ENCODE measurements around the gene HUNK. TPM values are rescaled to one million over a fixed set of nuclear protein-coding genes. Genes with fewer than 3 reads are reported as not detected.

The HUNK gene
- total RNA-seq, 1 experiment from 2014 or later: not detected

DNA sequence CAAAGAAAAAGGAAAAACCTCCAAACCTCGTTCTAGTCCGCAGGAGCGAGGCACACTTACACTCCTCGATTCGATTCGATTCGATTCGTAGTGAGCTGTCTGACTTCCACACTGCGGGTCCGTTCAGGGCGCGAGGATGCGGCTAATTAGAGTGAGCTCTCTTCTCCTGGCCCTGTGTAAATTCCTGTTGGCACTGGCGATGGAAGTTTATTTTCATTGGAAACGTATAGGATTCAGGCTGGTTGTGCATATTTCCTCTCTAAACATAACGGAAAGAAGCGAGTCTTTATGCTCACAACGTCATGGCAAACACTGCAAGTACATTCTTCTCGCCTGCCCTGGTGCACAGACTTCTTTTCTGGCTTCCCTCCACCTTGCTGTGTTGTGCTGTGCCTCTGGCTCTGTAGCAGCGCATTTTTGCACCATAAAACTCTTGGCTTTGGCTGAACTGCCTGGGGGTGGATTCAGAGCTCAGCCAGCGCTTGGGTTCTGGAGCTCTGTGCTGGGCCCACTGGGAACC lies 2.7 kb downstream of the HUNK start:
- Mint-ChIP-seq H3K4me1 (ENCODE audit: insufficient read depth, unreplicated experiment) (no peaks in the 10 kb centered on the region), H3K27me3 (ENCODE audit: insufficient read depth, unreplicated experiment) (peaks cover 75% of the 10 kb centered on the region), H3K36me3 (ENCODE audit: insufficient read depth, unreplicated experiment) (no peaks in the 10 kb centered on the region), H3K9me3 (ENCODE audit: unreplicated experiment) (no peaks in the 10 kb centered on the region), H3K27ac (ENCODE audit: low read depth, unreplicated experiment) (no peak overlapping the region), H3K4me3 (ENCODE audit: unreplicated experiment) (no peak overlapping the region)
- DNase-seq (ENCODE audit: unreplicated experiment): no peak
- CTCF ChIA-PET: no interaction called here
- POLR2A ChIA-PET: no interaction called here
- intact Hi-C loops (cut with micrococcal nuclease): no loop called here
- BruUV-seq (replicated peaks): no TSS peak
- TF ChIP-seq, protein P1, sequence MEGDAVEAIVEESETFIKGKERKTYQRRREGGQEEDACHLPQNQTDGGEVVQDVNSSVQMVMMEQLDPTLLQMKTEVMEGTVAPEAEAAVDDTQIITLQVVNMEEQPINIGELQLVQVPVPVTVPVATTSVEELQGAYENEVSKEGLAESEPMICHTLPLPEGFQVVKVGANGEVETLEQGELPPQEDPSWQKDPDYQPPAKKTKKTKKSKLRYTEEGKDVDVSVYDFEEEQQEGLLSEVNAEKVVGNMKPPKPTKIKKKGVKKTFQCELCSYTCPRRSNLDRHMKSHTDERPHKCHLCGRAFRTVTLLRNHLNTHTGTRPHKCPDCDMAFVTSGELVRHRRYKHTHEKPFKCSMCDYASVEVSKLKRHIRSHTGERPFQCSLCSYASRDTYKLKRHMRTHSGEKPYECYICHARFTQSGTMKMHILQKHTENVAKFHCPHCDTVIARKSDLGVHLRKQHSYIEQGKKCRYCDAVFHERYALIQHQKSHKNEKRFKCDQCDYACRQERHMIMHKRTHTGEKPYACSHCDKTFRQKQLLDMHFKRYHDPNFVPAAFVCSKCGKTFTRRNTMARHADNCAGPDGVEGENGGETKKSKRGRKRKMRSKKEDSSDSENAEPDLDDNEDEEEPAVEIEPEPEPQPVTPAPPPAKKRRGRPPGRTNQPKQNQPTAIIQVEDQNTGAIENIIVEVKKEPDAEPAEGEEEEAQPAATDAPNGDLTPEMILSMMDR (IDR thresholded peaks at IDR 0.05; ENCODE audit: unreplicated experiment): no peak

DNA sequence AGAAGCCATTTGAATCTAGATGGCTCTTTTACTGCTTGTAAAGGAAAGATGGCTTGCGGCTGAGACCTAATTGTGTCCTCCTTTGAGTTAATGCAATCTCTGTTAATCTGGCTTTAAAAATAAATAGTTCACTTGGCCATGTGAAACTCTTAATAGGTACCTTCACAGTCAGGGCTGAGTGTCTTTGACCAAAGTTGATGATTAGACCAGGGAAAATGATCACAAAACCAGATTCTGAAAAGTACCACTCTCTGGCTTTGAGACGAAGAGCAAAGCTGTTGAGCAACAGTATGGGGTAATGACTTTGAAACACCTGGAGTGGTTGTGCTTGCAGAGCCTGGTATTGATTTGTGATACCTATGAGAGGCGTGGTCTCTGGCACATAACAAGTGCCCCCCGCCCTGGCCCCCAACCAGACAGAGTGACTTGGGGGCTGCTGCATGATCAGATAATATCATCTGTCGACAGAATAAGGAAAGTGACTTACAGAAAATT lies 4.7 kb downstream of the HUNK start:
- Mint-ChIP-seq H3K36me3 (ENCODE audit: insufficient read depth, unreplicated experiment) (no peaks in the 10 kb centered on the region), H3K4me3 (ENCODE audit: unreplicated experiment) (no peak overlapping the region), H3K4me1 (ENCODE audit: insufficient read depth, unreplicated experiment) (no peaks in the 10 kb centered on the region), H3K27ac (ENCODE audit: low read depth, unreplicated experiment) (no peak overlapping the region), H3K9me3 (ENCODE audit: unreplicated experiment) (no peaks in the 10 kb centered on the region), H3K27me3 (ENCODE audit: insufficient read depth, unreplicated experiment) (peaks cover 76% of the 10 kb centered on the region)
- DNase-seq (ENCODE audit: unreplicated experiment): no peak
- no TSS peak for BruUV-seq (replicated peaks)
- ChIA-PET POLR2A (interaction anchor here (0.8 kb wide), 1 partner anchor 98 kb away, joined by 3 read pairs; no protein-coding TSS in a partner anchor), CTCF (interaction anchor here (0.6 to 1.7 kb wide), 2 partner anchors 11 to 723 kb away, joined by 3 to 4 read pairs; no protein-coding TSS in a partner anchor)
- TF ChIP-seq, protein P1 (IDR thresholded peaks at IDR 0.05; ENCODE audit: unreplicated experiment): no peak
- intact Hi-C loops (cut with micrococcal nuclease): no loop called here

DNA sequence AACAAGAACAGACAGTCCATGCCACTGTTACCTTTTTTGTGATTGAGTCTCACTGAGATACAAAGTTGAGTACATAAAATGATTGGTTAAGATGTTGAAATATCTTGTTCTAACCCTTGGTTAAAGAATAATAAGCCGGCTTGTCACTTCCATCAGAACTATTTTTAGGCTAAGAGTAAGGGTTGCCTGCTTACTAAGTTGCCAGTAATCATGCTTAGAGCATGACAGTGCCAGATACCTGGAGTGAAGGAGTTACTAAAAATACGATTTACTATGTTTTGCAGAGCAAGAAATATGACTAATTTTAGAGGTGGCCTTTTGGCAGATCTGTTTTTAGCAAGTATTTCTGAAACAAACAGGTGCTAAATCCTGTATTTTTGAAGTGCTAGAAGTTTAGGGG lies 6.0 kb downstream of the HUNK start:
- no peaks in the 10 kb centered on the region for H3K36me3 Mint-ChIP-seq (ENCODE audit: insufficient read depth, unreplicated experiment)
- H3K4me1 Mint-ChIP-seq (ENCODE audit: insufficient read depth, unreplicated experiment): no peaks in the 10 kb centered on the region
- TF ChIP-seq, protein P1 (IDR thresholded peaks at IDR 0.05; ENCODE audit: unreplicated experiment): no peak
- intact Hi-C loops (cut with micrococcal nuclease): no loop called here
- ChIA-PET POLR2A (interaction anchor here (0.7 kb wide), 1 partner anchor 461 kb away, joined by 5 read pairs; no protein-coding TSS in a partner anchor), CTCF (interaction anchor here (2.0 kb wide), 1 partner anchor 12 kb away, joined by 10 read pairs; no protein-coding TSS in a partner anchor)
- no peak overlapping the region for H3K27ac Mint-ChIP-seq (ENCODE audit: low read depth, unreplicated experiment)
- DNase-seq (ENCODE audit: unreplicated experiment): no peak
- H3K27me3 Mint-ChIP-seq (ENCODE audit: insufficient read depth, unreplicated experiment): peaks cover 71% of the 10 kb centered on the region
- BruUV-seq (replicated peaks): no TSS peak
- H3K4me3 Mint-ChIP-seq (ENCODE audit: unreplicated experiment): no peak overlapping the region
- no peaks in the 10 kb centered on the region for H3K9me3 Mint-ChIP-seq (ENCODE audit: unreplicated experiment)

DNA sequence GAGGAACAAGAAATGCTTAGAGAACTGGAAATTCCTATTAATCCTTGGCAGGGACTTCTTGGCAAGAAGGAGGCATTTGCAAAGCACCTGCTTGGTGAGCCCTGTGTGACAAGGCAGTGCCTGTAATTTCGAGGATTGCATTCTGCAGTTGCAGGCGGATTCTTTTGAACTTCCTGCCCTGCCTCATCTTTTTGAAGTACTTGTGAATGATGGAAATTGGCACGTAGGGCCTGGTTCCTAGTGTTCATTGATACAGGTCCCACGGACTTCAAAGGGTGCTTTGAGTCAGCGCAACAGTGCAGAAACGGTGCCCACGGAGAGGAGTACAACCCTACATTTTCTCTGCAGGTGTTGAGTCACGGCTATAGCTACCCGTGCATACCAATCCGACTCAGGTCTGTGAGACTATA lies 6.4 kb downstream of the HUNK start:
- CTCF ChIA-PET: interaction anchor here (0.7 to 2.0 kb wide), 2 partner anchors 12 to 379 kb away, joined by 4 to 10 read pairs; no protein-coding TSS in a partner anchor
- H3K27ac Mint-ChIP-seq (ENCODE audit: low read depth, unreplicated experiment): no peak overlapping the region
- peaks cover 69% of the 10 kb centered on the region for H3K27me3 Mint-ChIP-seq (ENCODE audit: insufficient read depth, unreplicated experiment)

More for the DNA sequence above, 6.4 kb downstream of the HUNK start:
- Mint-ChIP-seq H3K36me3 (ENCODE audit: insufficient read depth, unreplicated experiment) (no peaks in the 10 kb centered on the region), H3K4me1 (ENCODE audit: insufficient read depth, unreplicated experiment) (no peaks in the 10 kb centered on the region), H3K9me3 (ENCODE audit: unreplicated experiment) (no peaks in the 10 kb centered on the region), H3K4me3 (ENCODE audit: unreplicated experiment) (no peak overlapping the region)
- intact Hi-C loops (cut with micrococcal nuclease): no loop called here
- TF ChIP-seq, protein P1 (IDR thresholded peaks at IDR 0.05; ENCODE audit: unreplicated experiment): no peak
- BruUV-seq (replicated peaks): no TSS peak
- POLR2A ChIA-PET: interaction anchor here (1.2 kb wide), 1 partner anchor 10 kb away, joined by 3 read pairs; no protein-coding TSS in a partner anchor
- no peak for DNase-seq (ENCODE audit: unreplicated experiment)
